HG03457 (cell line): Measurements from ENCODE around the gene PHKB.
"Not testable (repeated sequence)": the region's sequence is repeated elsewhere in the genome, so short reads cannot be mapped to it uniquely, and the experiment has no call there.

Experiments
- ATAC-seq: cut with Tn5 transposase; IDR thresholded peaks from one replicate; pipeline ENCODE4 v1.9.1; 2021; ENCODE audit warnings: moderate number of reproducible peaks; ENCODE audit not compliant: unreplicated experiment

PHKB gene

GRCh38 chr16:47460711-47461597, at the start of gene PHKB, which contains the start of gene ITFG1:
TSS of gene PHKB (plus strand) at chr16:47461331. CDS start at chr16:47461351, 20 bp downstream.
TSS of gene ITFG1 (minus strand) at chr16:47461063. CDS start at chr16:47461045, 18 bp downstream.
- ATAC-seq, result peak; percentile 75

- no peak for ATAC-seq
Observed at GRCh38 chr16:47413041-47413440, 48.1 kb upstream of the PHKB start.

GRCh38 chr16:47416869-47417268, 44.3 kb upstream of the PHKB start:
- no peak for ATAC-seq

- ATAC-seq, result no peak
Observed at GRCh38 chr16:47424846-47425245, 36.3 kb upstream of the PHKB start.

GRCh38 chr16:47426806-47427205, 34.3 kb upstream of the PHKB start:
- no peak for ATAC-seq

GRCh38 chr16:47431960-47432359, 29.2 kb upstream of the PHKB start:
- ATAC-seq, result no peak

- not testable (repeated sequence) for ATAC-seq
Observed at GRCh38 chr16:47434274-47434673, 26.9 kb upstream of the PHKB start.

GRCh38 chr16:47440066-47440465, 21.1 kb upstream of the PHKB start:
- ATAC-seq, result not testable (repeated sequence)

GRCh38 chr16:47442884-47443283, 18.2 kb upstream of the PHKB start:
- not testable (repeated sequence) for ATAC-seq

- ATAC-seq, result no peak
Observed at GRCh38 chr16:47446431-47446830, 14.7 kb upstream of the PHKB start.

- no peak for ATAC-seq
Observed at GRCh38 chr16:47448830-47449575, 12.1 kb upstream of the PHKB start.

- ATAC-seq, result no peak
Observed at GRCh38 chr16:47449788-47450187, 11.3 kb upstream of the PHKB start.

- no peak for ATAC-seq
Observed at GRCh38 chr16:47458331-47458730, 2.8 kb upstream of the PHKB start.

- no peak for ATAC-seq
Observed at GRCh38 chr16:47459603-47460002, 1.5 kb upstream of the PHKB start.

GRCh38 chr16:47460359-47460710, 796 bp upstream of the PHKB start:
- ATAC-seq, result no peak

- ATAC-seq, result peak; percentile 2
Observed at GRCh38 chr16:47461598-47462266, 601 bp downstream of the PHKB start.

GRCh38 chr16:47463771-47464624, 2.9 kb downstream of the PHKB start:
- no peak for ATAC-seq

- ATAC-seq, result no peak
Observed at GRCh38 chr16:47465919-47466630, 4.9 kb downstream of the PHKB start.

- ATAC-seq, result no peak
Observed at GRCh38 chr16:47467501-47467900, 6.4 kb downstream of the PHKB start.
